HG03175 (cell line): Measurements from ENCODE around the gene JADE2.
A peak's percentile ranks its signal among the peaks of the same experiment; 100 is the strongest.

Source experiments
- ATAC-seq: cut with Tn5 transposase; IDR thresholded peaks from one replicate; pipeline ENCODE4 v1.9.1; 2021; ENCODE audit warnings: mild to moderate bottlenecking, moderate library complexity; ENCODE audit not compliant: unreplicated experiment

JADE2 gene

DNA sequence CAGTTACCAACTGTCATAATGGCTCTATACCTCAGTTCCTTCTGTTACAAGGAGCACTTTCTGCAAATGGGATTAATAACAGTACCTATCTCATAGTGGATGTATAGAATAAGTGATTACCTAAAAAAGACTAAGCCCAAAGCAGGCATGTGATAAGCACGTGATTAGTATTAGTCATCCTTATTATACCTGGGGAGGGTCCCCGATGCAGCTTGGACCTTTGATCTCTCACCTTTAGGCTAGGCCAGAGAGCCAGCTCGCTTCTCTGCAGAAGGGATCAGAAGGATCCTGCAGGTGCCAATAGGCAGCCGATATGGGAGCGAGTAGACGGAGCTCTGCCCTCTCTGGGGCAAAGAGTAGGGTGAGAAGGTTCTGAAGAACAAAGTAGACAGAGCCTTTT, 4.0 kb downstream of the JADE2 start:
- ATAC-seq: no peak

DNA sequence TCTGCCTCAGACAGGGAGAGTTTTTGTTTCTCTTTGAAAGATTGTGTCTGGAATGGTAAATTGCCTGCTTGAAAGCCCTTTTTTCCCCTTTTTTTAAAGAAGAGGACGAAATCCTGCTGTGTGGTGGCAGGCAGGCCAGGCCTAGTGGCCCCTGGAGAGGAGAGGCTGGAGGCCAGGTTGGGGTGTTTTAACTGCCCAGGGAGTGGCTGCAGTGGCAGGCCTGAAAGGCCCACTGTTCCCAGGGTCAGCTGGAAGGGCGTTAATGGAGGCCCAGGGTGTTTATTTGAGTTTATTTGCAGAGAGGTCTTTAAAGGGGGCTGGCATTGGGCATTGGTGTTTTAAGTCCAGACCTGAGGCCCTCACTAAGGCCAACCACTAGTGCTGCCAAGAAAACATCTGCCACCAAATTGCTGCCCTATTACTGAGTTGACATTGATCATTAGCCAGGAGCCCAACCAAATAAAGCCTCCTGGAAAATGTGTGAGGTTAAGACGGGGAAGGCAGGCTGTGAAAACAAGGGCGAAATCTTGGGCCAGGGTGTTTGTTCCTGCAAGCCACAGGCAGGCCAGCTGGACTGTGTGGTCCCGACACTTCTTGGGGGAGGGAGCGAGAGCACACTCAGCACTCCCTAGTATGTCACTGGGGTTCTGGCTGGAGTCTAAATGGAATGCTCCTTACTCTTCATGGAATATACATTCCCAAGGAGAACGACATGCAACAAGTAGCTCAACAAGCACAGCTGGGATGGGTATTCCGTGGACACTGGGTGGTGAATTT, 5.0 kb downstream of the JADE2 start:
- no peak for ATAC-seq

DNA sequence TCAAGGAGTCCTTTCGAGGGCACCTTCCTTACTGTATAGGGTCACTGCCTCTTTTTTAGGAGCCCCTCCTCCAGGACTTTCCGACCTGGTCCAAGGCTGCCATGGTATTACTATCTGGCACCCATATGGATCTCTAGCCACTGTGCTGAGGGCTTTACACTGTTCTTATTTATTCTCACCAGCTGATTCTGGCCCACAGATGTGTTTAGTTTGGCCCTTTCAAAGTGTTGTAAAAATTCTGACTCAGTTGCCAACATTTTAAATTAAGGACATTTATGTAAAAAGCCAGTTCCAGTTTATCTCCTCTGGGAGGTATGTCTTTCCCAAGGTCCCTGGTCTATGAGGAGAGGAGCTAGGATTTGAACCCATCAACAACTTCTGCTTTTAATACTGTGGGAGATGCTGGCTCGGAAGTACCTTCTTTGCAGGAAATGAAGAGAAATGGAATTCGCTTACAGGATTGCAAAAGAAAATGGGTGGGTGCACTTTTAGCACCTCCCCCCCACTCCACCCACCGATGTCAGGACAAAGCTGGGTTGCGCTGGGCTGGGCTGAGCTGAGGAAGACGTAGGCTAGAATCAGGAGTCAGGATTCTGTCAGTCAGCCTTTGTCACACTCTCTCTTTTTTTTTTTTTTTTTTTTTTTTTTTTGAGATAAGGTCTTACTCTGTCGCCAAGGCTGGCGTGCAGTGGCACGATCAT, 7.8 kb downstream of the JADE2 start:
- ATAC-seq: no peak

DNA sequence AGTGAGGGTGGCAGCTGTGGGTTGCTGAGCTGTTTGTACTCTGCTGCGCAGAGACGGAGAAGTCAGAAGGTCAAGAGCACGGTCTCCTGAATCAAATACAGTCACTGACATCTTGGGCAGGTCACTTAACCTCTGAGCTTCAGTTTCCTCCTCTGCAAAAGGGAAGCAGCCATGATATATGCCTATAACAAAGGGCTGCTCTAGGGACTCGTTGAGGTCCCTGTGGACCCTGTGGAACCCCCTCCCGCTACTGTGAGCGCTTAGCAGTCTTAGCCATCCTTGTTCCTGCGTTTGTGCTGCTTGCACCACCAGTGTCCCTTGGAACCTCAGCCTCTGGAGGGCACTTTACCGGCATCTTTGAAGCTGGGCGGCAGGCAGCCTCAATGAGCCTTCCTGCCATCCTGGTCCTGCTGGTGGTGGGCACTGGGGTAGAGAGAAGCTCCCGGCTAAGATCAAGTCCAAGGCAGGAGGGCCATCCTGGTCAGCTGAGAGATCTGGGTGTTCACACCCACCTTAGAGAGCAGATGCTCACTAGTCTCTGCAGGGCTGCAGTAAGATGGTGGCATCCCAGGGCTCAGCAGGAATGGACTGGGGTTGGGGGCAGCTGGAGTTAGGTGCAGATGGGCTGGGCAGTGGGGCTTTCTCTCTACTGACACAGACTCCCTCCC, 8.7 kb downstream of the JADE2 start:
- ATAC-seq: no peak

DNA sequence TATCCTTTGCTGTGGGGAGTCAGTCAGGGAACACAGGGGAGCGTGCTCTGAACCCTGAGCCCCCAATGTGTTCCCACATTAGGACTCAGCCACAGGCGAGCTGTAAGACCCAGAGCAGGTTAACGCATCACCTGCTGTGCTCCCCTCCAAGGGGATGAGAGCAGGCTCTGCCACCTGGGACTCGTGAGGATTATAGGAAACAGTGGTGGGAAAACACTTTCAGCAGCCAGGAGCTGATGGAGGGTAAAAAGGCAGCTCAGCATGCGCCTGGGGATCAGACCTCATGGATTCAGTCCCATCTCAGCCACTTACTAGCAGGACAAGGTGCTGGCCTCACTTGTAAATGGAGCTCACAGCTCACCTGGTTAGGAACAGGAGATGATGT, 9.2 kb downstream of the JADE2 start:
- no peak for ATAC-seq

DNA sequence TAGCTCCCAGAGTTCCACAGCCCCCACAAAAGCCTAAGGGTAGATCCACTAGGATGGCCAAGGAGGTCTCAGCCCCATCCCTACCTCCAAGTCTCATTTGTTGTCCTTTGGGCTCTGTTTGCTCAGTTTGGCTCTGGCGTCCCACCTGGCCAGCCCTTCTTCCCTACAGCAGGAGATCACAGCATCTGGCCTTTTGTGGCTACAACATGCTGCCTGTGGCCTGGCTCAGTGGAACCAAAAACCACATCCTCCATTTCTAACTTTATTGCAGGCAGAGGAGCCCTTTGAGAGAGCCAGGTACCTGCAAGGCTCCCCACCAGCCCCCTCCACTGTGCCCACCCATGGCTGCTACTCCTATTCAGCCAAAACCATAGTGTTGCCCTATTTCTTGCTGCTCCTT, 11.4 kb downstream of the JADE2 start:
- no peak for ATAC-seq

DNA sequence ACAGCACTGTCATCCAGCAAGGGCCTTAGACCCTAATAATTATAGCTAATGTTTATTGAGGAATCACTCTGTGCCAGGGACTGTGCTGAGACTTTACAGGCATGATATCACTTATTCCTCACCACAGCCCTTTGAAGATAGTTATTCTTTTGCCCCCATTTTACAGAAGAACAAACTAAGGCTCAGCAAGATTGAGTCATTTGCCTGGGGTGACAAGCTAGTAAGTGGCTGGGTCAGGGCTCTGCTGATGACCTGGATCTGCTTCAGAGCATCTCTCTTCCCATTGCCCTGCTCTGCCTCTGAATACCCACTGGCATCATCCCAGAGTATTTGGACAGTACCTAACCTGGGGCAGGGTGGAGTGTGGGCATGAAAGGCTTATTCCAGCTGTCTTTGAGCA, 11.8 kb downstream of the JADE2 start:
- no peak for ATAC-seq

DNA sequence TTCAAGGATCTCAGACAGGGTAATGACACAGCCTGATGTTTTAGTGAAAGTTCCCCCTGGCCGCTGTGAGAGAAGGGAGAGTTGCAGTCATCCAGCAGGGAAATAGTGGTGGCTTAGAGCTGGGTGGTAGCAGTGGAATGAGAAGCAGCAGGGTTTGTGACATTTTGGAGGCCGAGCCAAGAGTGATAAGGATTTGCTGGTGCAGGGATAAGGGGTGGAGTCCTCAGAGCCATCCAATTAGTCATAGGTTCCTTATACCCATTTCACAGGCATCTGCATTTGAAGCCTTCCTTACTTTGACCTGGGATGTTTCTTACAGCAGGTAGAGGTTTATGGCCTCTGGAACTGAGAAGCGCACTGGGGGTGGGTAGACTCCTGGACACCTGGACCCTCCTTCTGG, 12.8 kb downstream of the JADE2 start:
- no peak for ATAC-seq

DNA sequence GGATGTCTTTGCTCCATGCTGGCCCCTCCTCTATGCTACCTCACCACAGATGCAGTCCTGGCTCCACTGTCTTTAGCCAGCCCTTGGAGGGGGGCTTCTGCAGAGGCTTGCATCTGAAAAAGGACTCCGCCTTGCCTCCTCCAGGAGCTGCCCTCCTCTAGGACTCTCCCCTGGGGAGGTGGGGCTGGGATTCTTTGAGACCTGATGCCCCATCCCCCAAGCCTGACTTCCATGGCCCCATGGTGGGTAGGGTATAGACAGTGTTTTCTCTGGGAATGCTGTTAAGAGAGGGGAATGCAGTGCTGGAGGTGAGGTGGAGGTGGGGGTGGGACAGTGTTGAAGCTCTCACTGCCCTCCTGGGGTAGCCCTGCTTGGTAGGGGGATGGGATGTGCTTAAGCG, 14.3 kb downstream of the JADE2 start:
- ATAC-seq: no peak

DNA sequence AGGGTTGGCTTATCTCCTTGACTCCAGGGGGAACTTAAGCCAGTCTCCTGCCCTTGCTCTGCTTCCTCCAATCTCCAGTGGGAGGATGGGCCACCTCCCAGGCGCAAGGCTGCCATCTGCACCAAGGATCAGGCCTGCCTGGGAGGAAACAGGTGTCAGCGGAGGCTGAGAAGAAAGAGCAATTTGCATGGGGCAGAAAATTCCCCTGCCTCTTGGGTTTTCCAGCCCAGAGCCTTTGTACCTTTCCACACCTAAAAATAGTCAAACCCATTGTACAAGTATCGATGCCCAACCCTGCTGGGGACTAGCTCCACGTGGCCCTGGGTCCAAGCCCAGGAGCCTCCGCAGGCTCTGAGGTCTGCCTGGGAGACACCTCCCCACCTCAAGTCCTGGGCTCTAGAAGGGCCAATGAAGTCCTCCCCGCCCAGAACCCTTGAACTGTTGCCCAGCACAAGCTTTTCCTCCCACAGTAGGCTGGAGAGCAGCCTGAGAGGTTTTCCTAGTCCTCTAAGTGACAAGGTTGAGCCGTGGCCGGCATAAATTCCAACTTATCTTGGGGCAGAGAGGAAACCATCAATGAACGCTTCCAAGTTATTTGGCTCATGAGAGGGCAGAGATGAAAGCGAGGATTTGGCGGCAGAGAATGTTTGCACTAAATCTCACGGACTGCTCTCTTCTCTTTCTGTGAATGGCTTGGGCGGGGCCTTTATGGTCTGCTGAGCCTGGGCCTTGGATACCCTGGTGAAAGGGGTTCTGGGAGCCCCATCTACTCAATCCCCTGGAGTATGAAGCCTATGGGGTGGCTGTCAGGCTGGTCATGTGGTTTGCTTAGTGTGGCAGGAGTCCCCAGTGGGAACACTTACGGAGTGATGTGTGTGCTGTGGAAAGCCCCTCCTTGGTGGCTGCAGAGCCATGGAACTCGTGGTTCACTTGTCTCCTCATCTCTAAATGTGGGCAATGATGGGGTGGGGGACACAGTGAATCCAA, 15.6 kb downstream of the JADE2 start:
- ATAC-seq: no peak

DNA sequence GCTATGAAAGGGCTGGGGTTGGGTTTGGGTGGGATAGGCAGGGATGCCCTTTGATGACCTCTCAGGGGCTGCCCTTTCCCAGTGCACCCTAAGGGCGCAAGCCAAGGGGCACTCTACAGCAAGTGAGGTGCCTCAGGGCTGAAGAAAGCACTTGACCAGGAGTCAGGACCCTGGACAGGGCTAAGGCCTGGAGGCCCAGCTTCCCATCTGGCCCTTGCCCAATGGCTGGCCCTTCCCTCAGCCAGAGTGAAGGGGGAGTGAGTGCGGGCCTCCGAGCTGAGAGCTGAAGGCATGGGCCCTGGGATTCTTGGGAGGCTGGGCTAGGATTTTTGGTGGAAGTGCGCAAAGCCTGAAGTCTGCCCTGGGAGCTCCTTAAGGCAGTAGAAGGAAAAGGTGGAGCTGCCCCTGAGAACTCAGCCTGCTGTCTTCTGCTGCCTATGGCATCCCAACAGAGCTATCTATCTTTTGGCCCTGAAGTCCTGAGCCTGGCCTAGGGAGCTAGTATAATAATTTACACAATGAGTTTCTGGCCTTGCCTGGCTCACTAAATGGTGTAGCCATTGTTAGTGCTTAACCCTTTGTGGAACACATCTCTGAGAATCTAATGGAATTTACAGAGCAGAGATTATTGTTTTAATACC, 16.4 kb downstream of the JADE2 start:
- no peak for ATAC-seq

DNA sequence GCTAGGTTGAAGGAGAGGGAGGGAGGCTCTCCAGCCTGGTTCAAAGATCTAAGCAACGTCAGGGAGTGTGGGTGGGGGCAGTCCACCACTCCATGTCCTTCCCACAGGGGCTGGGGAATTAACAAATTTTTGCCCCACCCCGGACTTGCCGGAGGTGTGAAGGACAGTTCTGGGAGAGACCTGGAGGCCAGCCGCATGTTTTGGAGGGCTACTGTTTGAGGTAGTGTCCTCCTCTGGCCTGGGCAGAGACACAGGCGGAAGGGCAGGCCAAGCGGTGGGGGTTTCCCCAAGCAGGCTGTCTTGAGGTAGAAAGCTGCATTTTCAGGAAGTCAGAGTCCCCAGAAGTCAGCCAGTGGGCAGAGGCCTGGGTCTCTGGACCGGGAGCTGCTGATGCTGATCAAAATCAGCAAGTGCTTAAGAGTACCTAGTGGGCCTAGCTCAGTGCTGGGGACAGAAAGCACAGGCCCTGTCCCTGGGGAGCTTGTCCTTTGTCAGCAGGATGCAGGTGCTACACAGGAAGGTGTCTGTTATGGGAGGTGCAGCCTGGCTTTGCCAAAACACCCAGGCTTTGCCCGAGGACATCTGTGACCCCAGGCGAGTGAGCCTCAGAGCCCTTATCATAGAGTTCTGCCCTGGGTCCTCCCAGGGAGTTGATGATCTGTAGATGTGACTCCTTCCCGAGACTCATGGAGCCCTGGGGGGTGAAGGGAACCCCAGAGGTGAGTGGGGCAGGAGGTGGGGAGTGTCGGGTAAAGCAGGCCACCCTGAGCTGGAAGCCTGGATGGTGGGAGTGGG, 18.5 kb downstream of the JADE2 start:
- peak; percentile 75 for ATAC-seq

DNA sequence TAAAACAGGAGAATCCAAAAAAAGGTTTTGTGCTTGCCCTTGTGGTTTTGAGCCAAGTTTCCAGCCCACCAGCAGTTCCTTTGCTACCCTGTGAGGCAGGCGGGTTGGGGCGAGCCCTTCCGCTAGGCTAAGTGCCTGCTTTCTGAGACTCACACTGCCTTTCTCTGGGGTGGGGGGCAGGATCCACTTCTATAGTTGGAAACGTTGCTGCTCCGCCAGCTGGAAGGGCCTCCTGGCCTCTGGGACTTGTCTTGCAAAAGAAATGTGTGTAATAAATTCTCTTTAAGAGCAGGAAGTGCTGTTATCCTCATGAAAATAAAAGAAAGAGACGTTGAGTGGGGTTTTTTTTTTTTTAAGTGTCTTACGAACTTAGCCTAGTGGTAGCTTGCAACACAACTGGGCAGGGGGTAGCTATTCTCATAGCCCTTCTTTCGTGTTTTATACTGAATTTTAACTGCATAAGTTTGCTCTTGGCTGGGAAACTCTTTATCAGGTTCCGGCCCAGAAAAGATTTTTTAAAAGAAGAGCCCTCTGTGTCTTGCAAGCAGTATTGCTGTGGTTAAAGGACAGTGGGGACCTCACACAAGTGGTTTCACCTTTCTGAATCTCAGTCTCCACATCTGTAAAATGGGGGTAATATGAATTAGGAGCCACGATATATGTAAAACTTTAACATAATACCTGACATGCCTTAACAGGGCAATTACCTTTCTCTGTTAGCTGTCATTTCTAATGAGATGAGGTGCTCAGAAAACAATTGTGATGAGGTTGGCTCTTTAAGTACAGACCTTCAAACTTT, 19.8 kb downstream of the JADE2 start:
- ATAC-seq: no peak

DNA sequence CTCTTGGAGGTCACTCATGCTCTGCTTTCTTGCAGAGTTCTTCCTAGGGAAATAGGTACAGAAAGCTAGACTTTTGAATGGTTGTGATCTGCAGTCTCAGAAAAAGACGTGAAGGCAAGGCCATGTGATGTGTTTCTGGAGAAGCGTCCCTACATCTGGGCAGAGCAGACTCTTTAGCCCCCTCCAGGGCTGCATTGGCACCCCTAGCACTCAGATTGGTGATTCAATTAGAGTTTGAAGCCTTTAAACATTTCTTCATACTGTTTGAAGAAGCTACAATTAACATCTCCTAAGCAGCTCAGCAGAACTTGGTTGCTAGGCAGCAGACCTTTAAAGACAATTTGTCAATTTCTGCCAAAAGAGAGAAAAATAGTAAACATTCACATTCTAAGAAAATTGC, 21.6 kb downstream of the JADE2 start:
- ATAC-seq: no peak

DNA sequence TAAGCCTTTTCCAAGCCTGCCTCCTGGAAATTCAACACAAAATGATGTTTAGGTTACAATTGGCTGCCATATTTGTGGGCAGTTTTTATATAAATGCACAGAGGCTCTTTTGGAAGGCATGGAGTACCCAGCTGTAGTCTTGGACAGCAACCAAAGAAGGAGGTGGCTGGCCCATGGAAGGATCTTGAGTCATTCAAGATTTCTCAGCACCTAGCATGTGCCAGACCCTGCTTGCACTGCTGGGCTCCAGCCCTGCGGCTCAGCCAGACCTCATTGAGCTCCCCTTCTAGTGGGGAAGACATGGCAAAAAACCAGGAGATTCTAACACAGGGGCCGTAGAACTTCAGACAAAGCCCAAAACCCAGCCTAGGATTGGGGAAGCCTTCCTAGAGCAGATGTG, 22.1 kb downstream of the JADE2 start:
- ATAC-seq: no peak

DNA sequence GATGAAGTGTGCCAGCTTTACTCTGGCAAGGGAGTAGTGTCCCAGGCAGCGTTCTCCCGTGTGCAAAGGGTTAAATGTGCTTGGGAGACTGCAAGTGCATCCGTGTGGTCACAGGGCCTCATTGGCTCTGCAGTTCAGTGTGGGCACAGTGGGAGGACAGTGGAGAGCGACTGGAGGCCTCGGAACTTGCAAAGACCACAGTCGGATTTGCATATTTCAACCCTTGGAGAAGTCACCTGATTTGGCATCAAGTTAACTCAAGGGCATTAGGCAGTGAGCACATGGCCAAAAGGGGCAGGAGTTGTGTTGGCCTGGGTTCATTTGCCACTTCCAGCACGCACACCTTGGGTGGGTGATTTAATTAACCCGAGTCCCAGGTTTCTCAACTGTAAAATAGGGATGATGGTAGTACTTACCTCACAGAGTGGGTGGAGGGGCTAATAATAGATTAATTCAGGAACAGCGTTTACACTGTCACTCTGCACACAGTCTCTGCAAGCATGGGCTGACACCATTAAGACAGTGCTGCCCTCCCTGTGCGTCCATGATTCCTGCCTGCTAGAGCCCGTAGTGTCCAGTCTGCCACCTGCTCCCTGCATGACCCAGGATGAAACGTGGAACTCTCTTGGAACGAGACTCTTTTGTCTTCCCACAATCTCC, 22.7 kb downstream of the JADE2 start:
- no peak for ATAC-seq

DNA sequence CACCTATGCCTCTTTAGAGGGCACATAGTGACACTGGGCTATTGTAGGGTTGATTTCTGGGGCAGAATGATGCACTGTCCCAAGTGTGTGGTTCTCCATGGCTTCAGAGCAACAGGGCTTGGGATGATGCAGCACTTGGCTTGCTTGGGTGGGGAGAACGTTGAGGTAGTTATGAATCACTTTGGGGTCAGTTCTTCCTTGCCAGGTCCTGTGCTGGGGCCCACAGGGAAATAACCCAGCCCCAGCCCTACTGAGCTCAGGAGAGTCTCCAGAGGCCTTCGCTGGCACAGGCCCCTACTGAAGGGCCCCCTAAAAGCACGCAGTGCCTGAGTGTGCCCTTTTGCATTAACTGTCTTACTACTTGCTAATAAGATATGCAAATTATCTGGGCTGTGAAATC, 24.2 kb downstream of the JADE2 start:
- ATAC-seq: no peak
